Measurements from ENCODE around the gene AMER1.

Gene AMER1

DNA sequence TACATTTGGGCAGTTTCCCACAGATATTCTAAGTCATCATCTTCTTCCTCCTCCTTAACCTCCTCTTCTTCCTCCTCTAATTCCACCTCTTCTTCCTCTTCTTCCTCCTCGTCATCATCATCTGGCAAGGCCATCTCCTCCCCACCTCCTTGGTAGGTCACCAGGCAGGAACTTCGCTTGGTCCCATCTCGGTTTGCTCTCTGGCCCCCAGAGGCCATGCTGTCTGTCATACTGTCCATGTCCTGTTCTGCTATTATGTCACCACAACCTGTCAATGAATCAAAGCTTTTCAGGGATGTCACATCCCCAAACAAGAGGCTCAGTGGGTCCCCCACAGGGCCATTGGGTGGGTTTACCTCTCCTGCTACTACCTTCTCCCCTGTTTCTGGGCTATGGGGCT lies 13.5 kb downstream of the AMER1 start:
- Mint-ChIP-seq H3K36me3 (ENCODE audit: low read depth) (peaks cover 13% of the 10 kb centered on the region), H3K9me3 (no peaks in the 10 kb centered on the region), H3K4me3 (no peak overlapping the region), H3K27me3 (no peaks in the 10 kb centered on the region), H3K27ac (no peak overlapping the region), H3K4me1 (ENCODE audit: low read depth) (no peaks in the 10 kb centered on the region)

DNA sequence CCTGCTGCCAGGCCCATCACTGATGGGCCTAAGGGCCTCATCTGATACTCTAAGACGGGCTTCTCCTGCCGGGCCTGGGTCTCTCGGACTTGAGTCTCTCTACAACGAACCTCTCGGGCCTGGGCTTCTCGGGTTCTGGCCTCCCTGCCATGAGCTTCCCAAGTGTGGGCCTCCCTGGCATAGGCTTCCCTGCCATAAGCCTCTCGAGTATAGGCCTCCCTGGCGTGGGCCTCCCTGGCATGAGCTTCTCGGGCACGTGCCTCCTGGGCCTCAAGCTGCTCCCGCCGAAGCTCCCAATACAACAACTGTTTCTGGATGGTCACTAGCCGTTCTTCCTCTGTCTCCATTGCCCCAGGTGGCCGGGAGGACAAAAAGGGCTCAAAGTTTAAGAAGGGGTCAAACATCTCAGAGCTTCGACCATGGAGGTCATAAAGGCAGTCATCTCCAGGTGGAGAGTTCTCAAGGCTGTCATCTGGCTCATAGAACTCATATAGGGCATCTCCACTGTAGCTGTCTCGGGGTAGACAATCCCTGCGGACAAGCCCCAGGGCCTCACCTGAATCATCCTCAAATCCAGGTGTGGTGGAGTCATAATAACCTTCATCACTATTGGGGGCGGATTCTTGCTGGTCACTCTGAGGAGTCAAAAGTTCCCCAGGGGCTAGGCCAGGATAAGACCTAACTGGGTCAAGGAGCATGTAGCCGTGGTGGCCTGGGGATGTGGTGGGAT lies 14.1 kb downstream of the AMER1 start:
- Mint-ChIP-seq H3K27me3 (no peaks in the 10 kb centered on the region), H3K27ac (no peak overlapping the region), H3K9me3 (no peaks in the 10 kb centered on the region), H3K4me1 (ENCODE audit: low read depth) (no peaks in the 10 kb centered on the region), H3K36me3 (ENCODE audit: low read depth) (peaks cover 13% of the 10 kb centered on the region), H3K4me3 (no peak overlapping the region)

DNA sequence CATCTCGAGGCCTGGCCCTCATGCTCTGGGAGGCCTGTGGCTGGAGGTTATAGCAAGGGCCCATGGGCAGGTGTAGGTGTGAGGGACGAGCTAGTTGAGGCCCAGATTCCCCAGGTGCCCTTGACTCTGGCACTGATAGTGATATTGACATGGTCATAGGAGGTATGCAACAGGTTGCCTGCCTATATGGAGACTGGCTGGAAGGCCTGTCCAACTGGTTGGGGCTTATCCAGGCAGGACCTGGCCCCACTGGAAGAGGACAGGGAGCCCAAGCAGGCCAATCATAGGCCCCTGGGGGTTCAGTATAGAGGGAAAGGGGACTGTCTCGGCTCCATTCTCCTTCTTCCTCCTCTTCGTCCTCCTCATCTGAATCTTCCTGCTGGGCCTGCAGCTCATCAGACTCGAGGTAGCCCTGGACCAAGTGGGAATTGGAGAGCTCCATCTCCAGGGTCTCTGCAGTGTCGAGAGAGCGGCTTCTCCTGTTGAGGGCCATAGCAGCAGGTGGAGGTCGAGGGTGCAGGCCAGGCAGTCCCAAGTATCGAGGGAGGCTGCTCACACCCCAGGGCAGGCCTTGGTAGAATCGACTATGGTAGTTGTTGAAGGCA lies 15.3 kb downstream of the AMER1 start:
- Mint-ChIP-seq H3K9me3 (no peaks in the 10 kb centered on the region), H3K27me3 (no peaks in the 10 kb centered on the region), H3K27ac (no peak overlapping the region), H3K4me3 (no peak overlapping the region), H3K4me1 (ENCODE audit: low read depth) (no peaks in the 10 kb centered on the region), H3K36me3 (ENCODE audit: low read depth) (peaks cover 13% of the 10 kb centered on the region)

DNA sequence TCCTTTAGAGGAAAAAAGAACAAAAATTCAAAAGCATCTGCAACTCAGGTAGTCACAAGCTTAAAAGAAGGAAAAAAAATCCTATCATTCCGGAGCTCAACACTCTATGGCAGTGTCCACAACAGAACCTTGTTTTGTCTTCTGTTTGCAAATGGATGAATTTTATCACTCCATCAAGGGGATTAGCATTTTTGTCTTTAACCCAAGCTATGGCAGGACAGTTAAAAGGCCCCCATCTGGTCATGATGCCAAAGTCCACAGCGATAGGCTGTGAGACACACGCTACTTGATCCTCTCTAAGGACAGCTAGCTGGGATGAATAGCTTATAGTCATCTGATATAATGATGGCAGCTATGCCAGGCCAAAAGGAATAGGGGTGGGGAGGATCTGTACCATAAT lies 16.6 kb downstream of the AMER1 start:
- Mint-ChIP-seq H3K36me3 (ENCODE audit: low read depth) (peaks cover 13% of the 10 kb centered on the region), H3K27me3 (no peaks in the 10 kb centered on the region), H3K4me3 (no peak overlapping the region), H3K4me1 (ENCODE audit: low read depth) (no peaks in the 10 kb centered on the region), H3K9me3 (no peaks in the 10 kb centered on the region), H3K27ac (no peak overlapping the region)

DNA sequence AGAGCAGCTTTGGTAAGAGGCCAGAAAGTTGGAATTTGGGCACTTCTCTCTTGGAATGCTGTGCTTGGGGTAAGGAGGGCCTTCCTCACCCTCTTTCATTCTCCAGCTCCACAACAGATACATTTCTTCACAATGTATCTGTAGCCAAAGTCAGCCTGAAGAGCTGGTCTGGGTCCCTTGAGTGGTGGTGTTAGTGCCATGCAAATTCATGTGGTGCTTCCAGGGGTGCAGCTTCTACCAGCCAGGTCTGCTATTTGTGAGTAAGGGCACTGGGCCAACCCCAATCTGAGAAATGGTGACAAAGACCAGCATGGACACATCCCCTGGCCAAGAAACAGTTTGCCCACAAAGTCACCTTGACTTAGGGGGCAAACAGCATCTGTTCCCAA lies 17.8 kb downstream of the AMER1 start:
- Mint-ChIP-seq H3K4me3 (no peak overlapping the region), H3K27ac (no peak overlapping the region), H3K36me3 (ENCODE audit: low read depth) (peaks cover 13% of the 10 kb centered on the region), H3K9me3 (no peaks in the 10 kb centered on the region), H3K27me3 (no peaks in the 10 kb centered on the region), H3K4me1 (ENCODE audit: low read depth) (no peaks in the 10 kb centered on the region)

DNA sequence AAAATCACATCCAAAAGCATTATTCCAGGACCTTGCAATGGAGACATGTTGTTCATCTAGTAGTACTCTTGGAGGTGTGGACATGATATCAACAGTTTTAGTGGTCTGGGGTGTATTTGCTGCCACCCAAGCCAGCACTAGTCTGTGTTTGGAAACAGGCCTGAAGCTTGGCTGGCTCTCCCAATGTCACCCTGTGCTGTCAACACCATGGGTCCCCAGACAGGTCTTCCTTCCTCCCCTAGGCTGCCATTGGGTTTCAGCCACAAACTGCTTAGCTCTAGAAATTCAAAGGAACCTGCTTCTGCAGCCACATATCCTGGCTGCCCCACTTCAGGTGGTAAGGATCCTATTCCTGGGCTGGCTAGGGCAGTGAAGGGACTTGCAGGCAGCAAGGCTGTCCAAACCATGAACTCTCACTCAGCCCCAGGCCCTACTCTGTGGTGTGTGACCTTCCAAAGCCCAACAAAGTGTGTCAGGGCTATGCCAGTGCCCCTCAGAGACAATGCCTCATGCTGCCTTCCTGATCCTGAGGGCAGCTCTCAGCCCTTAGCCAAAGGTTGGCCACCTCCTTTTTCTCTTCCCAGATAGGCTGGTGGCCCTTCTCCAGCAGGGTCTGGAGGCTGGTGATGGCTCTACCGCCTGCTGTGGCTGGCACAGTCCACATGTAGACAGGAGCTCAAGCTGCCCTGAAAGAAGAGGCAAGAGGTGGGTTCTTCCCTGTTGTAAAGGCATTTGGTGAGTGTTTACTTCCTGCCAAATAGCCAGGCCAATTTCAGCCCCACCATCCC lies 18.3 kb downstream of the AMER1 start:
- no peaks in the 10 kb centered on the region for H3K27me3 Mint-ChIP-seq
- H3K4me3 Mint-ChIP-seq = no peak overlapping the region

DNA sequence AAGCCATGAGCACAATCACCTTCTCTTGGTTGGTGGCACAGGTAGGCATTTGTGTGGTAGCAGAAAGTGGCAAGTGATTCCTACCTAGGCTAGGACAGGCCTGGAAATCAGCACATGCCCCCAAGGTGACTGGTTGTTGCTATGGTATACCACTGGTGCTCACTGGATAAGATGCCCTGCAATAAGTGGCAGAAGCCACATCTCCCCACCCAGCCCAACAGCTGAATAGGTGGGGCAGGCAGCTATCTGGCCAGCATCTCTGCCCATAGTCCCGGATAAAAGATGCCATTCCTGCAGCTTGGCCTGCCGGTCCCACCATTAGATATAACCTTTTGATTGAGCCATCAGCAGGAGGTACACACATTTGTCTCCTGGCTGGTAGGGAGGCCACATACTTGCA lies 21.1 kb downstream of the AMER1 start:
- Mint-ChIP-seq H3K27me3 (no peaks in the 10 kb centered on the region), H3K9me3 (no peaks in the 10 kb centered on the region), H3K4me1 (ENCODE audit: low read depth) (no peaks in the 10 kb centered on the region), H3K27ac (no peak overlapping the region), H3K4me3 (no peak overlapping the region), H3K36me3 (ENCODE audit: low read depth) (no peaks in the 10 kb centered on the region)

More for the DNA sequence above, 18.3 kb downstream of the AMER1 start:
- Mint-ChIP-seq H3K9me3 (no peaks in the 10 kb centered on the region), H3K4me1 (ENCODE audit: low read depth) (no peaks in the 10 kb centered on the region), H3K27ac (no peak overlapping the region), H3K36me3 (ENCODE audit: low read depth) (peaks cover 12% of the 10 kb centered on the region)

DNA sequence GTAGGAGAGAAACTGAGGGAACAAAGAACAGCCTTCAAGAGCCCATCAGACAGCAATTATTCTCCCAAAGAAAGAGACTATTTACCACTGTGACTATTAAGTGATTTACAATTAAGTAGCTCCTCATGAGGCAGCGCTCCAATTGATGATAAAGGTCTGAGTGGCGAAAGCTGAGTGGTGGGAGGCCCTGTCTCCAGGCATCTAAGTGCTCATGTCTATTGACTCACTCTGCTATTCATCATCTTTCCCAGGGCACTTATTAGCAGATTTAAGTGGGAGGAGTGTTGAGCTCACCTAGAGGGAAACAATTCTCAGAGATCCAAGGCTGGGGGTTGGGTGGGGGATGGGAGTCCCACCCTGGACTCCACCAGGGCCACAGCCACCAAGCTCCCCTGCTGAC lies 23.3 kb downstream of the AMER1 start:
- H3K9me3 Mint-ChIP-seq = no peaks in the 10 kb centered on the region
- no peaks in the 10 kb centered on the region for H3K4me1 Mint-ChIP-seq (ENCODE audit: low read depth)
- no peaks in the 10 kb centered on the region for H3K27me3 Mint-ChIP-seq
- H3K4me3 Mint-ChIP-seq = no peak overlapping the region
- H3K27ac Mint-ChIP-seq = no peak overlapping the region
- no peaks in the 10 kb centered on the region for H3K36me3 Mint-ChIP-seq (ENCODE audit: low read depth)

DNA sequence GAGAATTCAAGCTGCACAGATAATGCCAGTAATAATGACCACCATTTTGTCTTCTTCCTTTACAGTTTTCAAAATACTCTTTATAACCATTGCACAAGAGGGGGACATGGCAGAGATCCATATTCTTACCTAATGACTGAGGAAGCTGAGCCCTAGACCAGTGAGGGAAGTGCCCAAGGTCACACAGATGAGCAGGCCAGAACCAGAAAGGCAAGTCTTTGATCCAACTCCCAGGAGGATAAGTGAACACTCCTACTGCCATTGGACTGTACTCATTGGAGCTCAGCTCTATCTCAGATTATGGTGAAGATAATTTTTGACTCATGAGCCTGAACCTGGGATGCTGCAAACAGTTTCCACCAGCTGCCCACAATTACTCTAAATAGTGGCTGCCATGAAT lies 28.6 kb downstream of the AMER1 start:
- no peaks in the 10 kb centered on the region for H3K36me3 Mint-ChIP-seq (ENCODE audit: low read depth)
- H3K9me3 Mint-ChIP-seq = no peaks in the 10 kb centered on the region
- H3K4me3 Mint-ChIP-seq = no peak overlapping the region
- no peaks in the 10 kb centered on the region for H3K27me3 Mint-ChIP-seq
- H3K27ac Mint-ChIP-seq = no peak overlapping the region
- H3K4me1 Mint-ChIP-seq (ENCODE audit: low read depth) = no peaks in the 10 kb centered on the region

DNA sequence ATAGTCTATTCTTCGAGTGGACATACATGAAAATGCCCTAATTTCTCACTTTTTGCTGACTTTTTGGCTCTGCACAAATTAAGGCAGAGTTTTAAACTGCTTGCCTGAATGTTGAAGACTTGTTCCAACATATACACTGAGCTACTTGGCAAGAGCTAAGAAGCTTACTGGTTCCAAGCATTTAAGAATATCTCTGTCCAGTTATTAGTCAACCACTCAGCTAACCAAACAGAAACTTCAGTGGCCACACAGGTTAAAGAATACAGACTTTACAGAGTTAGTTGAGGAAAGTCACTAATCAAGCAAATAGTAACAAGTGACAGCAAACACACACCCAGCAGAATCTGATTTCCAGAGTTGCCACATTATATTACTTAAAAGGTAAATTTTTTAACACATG lies 35.5 kb downstream of the AMER1 start:
- H3K27ac Mint-ChIP-seq = no peak overlapping the region
- H3K9me3 Mint-ChIP-seq = no peaks in the 10 kb centered on the region
- no peaks in the 10 kb centered on the region for H3K27me3 Mint-ChIP-seq
- H3K4me1 Mint-ChIP-seq (ENCODE audit: low read depth) = no peaks in the 10 kb centered on the region
- H3K36me3 Mint-ChIP-seq (ENCODE audit: low read depth) = no peaks in the 10 kb centered on the region
- no peak overlapping the region for H3K4me3 Mint-ChIP-seq

DNA sequence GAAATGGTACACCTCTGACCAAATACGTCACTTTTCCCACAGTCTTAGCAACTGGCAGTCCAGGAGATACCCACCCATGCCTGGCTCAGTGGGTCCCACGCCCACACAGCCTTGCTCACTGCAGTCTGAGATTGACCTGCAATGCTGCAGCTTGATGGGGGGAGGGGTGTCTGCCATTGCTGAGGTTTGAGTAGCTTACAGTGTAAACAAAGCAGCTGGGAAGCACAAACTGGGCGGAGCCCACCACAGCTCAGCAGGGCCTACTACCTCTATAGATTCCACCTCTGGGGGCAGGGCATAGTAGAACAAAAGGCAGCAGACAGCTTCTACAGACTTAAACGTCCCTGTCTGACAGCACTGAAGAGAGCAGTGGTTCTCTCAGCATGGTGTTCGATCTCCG lies 52.7 kb downstream of the AMER1 start:
- Mint-ChIP-seq H3K27me3 (no peaks in the 10 kb centered on the region), H3K9me3 (peaks cover 8% of the 10 kb centered on the region), H3K36me3 (ENCODE audit: low read depth) (no peaks in the 10 kb centered on the region), H3K27ac (no peak overlapping the region), H3K4me3 (no peak overlapping the region), H3K4me1 (ENCODE audit: low read depth) (no peaks in the 10 kb centered on the region)

DNA sequence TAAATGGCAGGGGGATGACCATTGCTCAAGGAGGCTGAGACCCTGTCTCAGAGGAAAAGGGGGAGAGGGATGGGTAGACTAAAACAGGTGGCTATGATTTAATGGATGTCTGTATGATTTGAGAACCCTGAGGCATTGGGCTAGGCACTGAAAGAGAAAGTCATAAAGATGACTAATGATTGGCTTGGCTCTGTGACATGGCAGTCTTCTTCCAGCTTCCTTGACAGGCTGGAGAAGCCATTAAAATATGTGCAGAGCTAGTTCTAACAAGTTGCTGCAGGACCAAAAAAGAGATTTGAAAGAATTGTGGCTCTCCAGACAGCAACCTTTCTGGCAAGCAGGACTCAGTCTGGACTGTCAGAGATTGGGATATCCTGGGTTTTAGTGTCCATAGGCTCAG lies 53.6 kb downstream of the AMER1 start:
- no peaks in the 10 kb centered on the region for H3K4me1 Mint-ChIP-seq (ENCODE audit: low read depth)
- H3K36me3 Mint-ChIP-seq (ENCODE audit: low read depth) = no peaks in the 10 kb centered on the region
- no peak overlapping the region for H3K27ac Mint-ChIP-seq
- H3K4me3 Mint-ChIP-seq = no peak overlapping the region
- H3K27me3 Mint-ChIP-seq = no peaks in the 10 kb centered on the region
- peaks cover 8% of the 10 kb centered on the region for H3K9me3 Mint-ChIP-seq

DNA sequence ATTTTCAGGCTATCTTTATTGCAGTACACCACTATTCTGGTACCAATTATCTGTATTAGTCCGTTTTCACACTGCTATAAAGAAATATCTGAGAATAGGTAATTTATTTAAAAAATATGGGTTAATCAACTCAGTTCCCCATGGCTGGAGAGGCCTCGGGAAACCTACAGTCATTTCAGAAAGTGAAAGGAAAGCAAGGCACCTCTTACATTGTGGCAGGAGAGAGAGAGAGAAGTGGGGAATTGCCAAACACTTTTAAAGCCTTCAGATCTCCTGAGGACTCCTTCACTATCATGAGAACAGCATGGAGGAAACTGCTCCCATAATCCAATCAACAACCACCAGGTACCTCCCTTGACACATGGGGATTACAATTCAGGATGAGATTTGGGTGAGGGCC lies 54.7 kb downstream of the AMER1 start:
- peaks cover 8% of the 10 kb centered on the region for H3K9me3 Mint-ChIP-seq
- H3K36me3 Mint-ChIP-seq (ENCODE audit: low read depth) = no peaks in the 10 kb centered on the region
- H3K4me3 Mint-ChIP-seq = no peak overlapping the region
- no peak overlapping the region for H3K27ac Mint-ChIP-seq
- H3K27me3 Mint-ChIP-seq = no peaks in the 10 kb centered on the region
- no peaks in the 10 kb centered on the region for H3K4me1 Mint-ChIP-seq (ENCODE audit: low read depth)
